ENCODE measurements around the gene SPACA4.
"Not testable (repeated sequence)": the region's sequence is repeated elsewhere in the genome, so short reads cannot be mapped to it uniquely, and the experiment has no call there.

SPACA4 gene

DNA sequence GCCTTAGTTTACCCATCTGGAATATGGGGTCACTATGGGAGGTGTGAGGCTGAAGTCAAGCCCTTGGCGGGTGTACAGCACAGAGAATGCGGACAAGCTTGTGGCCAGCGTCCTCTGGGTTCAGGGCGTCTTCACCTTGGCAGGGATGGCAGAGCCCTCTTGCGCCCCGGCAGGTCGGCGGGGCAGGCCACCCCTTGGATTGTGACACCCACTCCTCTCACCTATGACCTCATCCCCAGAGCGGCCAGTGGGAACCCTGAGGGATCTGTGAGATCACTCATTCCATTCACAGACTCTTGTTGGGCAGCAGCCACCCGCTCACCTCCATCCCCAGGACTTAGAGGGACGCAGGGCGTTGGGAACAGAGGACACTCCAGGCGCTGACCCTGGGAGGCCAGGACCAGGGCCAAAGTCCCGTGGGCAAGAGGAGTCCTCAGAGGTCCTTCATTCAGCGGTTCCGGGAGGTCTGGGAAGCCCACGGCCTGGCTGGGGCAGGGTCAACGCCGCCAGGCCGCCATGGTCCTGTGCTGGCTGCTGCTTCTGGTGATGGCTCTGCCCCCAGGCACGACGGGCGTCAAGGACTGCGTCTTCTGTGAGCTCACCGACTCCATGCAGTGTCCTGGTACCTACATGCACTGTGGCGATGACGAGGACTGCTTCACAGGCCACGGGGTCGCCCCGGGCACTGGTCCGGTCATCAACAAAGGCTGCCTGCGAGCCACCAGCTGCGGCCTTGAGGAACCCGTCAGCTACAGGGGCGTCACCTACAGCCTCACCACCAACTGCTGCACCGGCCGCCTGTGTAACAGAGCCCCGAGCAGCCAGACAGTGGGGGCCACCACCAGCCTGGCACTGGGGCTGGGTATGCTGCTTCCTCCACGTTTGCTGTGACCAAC lies at the start of gene SPACA4:
SPACA4 (plus strand) TSS at position 280 of the 896 bp plus-strand sequence; CDS start at position 517, 237 bp downstream.
- DNase-seq, result no peak

GRCh38 chr19:48556825-48557224 lies 49.7 kb upstream of the SPACA4 start:
- no peak for DNase-seq

- no peak for DNase-seq
Observed at GRCh38 chr19:48558018-48558684, 48.4 kb upstream of the SPACA4 start.

GRCh38 chr19:48560095-48560530 lies 46.4 kb upstream of the SPACA4 start:
- DNase-seq, result no peak

DNA sequence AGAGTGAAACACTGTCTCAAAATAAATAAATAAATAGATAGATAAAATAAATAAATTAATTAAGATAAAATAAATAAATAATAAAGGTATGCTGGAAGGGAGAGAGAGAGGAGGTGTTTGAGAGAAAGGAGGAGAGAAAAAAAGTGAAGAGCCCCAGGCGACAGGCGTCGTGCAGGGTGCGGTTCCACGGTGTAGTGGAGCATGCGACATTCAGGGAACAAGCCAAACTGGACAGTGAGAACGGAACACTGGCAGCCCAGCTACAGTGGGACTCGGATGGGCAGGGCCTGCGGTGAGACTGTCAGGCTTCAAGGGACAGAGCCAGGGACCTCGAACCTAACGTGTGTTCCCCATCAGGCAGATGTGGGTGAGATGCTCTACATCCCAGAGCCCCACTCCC lies 45.1 kb upstream of the SPACA4 start:
- no peak for DNase-seq

GRCh38 chr19:48565090-48565489 lies 41.5 kb upstream of the SPACA4 start:
- no peak for DNase-seq

DNA sequence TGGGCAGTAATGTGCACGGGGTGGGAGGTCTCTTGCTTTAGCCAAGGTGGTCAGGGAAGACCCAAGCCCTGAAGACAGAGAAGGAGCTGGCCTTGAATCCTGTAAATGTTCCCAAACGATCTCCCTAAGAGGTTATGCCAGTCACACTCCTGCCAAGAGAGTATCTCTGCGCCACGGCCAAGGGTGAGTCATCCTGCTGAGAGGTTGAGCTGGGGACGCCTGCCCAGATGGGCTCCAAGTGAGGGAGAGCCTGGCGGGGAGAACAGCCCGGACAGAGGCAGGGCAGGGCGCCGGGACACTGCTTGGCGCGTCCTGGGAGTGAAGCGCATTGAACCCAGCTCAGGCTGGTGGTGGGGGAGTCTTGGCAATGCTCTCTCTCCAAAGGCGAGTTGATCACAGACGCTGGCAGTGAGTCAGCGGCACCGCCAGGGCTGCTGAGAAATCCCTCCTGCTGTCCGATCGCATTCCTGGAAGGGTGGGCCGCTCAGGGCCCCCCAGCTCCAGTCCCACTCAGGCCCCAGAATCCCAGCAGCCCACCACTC lies 38.1 kb upstream of the SPACA4 start:
- no peak for DNase-seq

- DNase-seq, result no peak
Observed at GRCh38 chr19:48569814-48570213, 36.7 kb upstream of the SPACA4 start.

- DNase-seq, result no peak
Observed at GRCh38 chr19:48571378-48572162, 35.0 kb upstream of the SPACA4 start.

DNA sequence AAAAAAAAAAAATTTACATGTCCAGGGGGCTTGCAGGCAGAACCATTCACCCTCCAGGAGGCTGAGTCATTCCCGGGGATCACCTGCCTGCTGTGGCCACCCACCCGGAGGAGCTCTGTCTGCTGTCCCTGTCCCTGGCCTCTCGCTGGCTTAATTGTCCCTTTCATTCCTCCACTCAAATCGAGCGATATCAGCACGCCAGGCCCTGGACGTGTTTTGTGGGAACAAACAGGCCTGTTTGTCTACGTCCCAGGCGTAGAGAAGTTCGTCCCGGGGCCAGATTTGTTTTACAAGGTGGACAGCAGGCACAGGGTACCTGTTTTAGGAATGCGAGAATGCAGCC lies 33.4 kb upstream of the SPACA4 start:
- DNase-seq, result no peak

- DNase-seq, result no peak
Observed at GRCh38 chr19:48575931-48576622, 30.5 kb upstream of the SPACA4 start.

DNA sequence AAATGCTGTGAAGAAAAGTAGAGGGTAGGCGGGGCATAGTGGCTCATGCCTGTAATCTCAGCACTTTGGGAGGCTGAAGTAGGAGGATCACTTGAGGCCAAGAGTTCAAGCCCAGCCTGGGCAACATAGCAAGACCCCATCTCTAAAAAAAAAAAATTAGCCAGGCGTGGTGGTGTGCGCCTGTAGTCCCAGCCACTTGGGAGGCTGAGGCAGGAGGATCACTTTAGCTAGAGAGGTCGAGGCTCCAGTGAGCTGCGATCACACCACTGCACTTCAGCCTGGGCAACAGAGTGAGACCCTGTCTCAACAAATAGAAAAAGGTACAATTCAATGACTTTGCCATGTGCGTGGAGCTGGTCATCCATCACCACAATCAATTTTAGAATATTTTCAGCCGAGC lies 28.6 kb upstream of the SPACA4 start:
- not testable (repeated sequence) for DNase-seq

- DNase-seq, result no peak
Observed at GRCh38 chr19:48578891-48579290, 27.7 kb upstream of the SPACA4 start.

DNA sequence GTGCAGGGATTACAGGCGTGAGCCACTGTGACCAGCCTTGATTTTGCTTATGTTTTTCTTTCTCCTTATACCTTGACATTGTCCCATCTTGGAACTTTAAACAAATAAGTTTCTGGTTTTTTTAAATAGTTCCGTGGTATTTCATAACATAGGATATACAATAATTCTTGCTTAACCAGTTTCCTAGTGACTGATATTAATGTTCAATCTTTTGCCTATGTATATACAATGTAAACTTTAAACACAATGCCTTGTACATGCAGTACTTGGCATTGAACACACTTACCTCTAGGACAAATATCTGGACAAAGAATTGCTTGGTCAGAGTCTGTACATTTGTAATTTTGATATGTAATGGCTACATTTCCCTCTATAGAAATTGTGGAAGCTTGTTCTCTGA lies 24.4 kb upstream of the SPACA4 start:
- DNase-seq, result no peak

GRCh38 chr19:48587387-48587786 lies 19.2 kb upstream of the SPACA4 start:
- no peak for DNase-seq

DNA sequence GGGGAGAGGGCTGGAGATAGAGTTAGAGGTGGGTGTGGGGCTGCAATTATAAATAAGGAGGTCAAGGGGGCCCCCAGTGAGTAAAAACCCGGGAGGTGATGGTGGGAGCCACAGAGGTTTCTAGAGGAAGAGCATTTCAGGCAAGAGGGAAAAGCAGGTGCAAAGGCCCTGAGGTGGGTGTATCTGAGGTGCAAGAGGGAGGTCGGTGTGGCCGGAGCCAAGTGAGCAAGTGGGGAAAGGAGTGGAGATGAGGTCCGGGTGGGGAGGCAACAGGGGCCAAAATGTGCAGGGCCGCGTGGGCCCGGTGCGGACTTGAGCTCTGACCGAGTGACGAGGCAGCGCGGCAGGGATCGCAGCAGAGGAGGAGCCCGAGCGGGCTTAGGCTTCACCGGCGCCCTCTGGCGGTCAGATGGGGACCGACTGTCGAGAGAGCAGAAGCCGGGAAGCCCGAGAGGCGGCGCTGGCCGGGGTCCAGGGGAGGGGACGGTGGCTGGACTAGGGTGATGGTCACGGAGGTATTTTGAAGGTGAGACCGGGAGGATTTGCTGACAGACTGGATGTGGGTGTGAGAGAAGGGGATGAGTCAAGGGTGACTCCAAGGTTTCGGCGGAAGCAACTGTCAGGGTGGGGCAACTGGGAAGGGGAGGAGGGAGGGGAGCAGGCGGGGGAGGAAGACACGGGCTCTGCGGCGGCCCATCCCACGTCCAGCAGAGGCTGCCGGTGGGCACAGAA lies 17.7 kb upstream of the SPACA4 start:
- peak; percentile 88 for DNase-seq

GRCh38 chr19:48591021-48591420 lies 15.5 kb upstream of the SPACA4 start:
- no peak for DNase-seq

GRCh38 chr19:48595171-48595570 lies 11.4 kb upstream of the SPACA4 start:
- no peak for DNase-seq

- no peak for DNase-seq
Observed at GRCh38 chr19:48595833-48596232, 10.7 kb upstream of the SPACA4 start.

DNA sequence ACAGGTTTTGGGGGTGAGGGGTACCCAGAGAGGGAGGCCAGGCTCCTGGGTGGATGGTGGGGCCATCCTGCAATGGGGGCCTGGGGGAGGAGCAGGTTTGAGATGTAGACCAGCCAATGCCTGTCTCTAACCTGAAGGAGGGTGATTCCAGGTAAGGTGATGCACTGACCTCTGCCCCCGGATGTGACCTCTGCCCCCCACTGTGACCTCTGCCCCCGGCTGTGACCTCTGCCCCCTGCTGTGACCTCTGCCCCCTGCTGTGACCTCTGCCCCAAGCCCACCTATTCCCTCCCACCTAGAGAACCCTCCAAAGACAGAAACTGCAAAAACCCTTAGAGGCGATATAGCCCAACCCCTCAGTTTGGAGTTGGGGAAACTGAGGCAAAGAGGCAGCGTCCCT lies 10.3 kb upstream of the SPACA4 start:
- no peak for DNase-seq

- DNase-seq, result peak; percentile 26
Observed at GRCh38 chr19:48596679-48597465, 9.7 kb upstream of the SPACA4 start.
